Gastrocnemius medialis (tissue), 4 donors: ENCODE data around the gene KDM4C. TPM values are rescaled to one million over a fixed set of nuclear protein-coding genes. Genes with fewer than 3 reads are reported as not detected.

ENCODE experiments used
- ATAC-seq, 2 donors: fragments of 150-250 bp; one replicate each; pipeline ENCODE4 v1.9.1; 2016
- DNase-seq, 2 donors: peaks; one replicate each; pipeline ENCODE4 v3.0.0-alpha.2; 2019
- H3K27ac ChIP-seq, 4 donors: fragments of 200-600 bp; sonication (generic); 1 replicate in 1 of 4; 2 replicates in 3 of 4; pipeline ENCODE4 v1.5.1; 2016 to 2018; ENCODE audit warnings: mild to moderate bottlenecking in 2 of 4, moderate library complexity in 1 of 4
- H3K27me3 ChIP-seq, 3 donors: fragments of 200-600 bp; sonication (generic) in 2 of 3; 1 replicate in 1 of 3; 2 replicates in 2 of 3; pipeline versions ENCODE4 v1.5.1 to v1.6.0; 2016 to 2019; ENCODE audit warnings: mild to moderate bottlenecking in 1 of 3, moderate library complexity in 1 of 3
- H3K36me3 ChIP-seq, 2 donors: fragments of 200-600 bp; sonication (generic) in 1 of 2; one replicate each; pipeline ENCODE4 v1.5.1; 2017 to 2018
- H3K4me1 ChIP-seq, 2 donors: fragments of 200-600 bp; sonication (generic) in 1 of 2; one replicate each; pipeline ENCODE4 v1.5.1; 2016 to 2017; ENCODE audit warnings: mild to moderate bottlenecking in 2 of 2
- H3K4me3 ChIP-seq, 4 donors: fragments of 200-600 bp; sonication (generic) in 3 of 4; 1 replicate in 1 of 4; 2 replicates in 3 of 4; pipeline ENCODE4 v1.5.1; 2016 to 2019; ENCODE audit warnings: mild to moderate bottlenecking in 2 of 4
- H3K9me3 ChIP-seq, 3 donors: fragments of 200-600 bp; sonication (generic) in 2 of 3; 1 replicate in 1 of 3; 2 replicates in 2 of 3; pipeline ENCODE4 v1.5.1; 2016 to 2019
- POLR2A ChIP-seq, 2 donors: fragments of 450-650 bp; IDR thresholded peaks; one replicate each; pipeline ENCODE4 v1.6.1; 2017; ENCODE audit warnings: antibody characterized with exemption in 2 of 2, mild to moderate bottlenecking in 2 of 2, moderate library complexity in 2 of 2
- in situ Hi-C, 4 donors: fragments of 200-750 bp; cut with MboI; loops; one replicate each; pipeline versions ENCODE4 v1.15.0 to v1.8.0; 2017; ENCODE audit warnings: low sequenced_read_pairs in 4 of 4
- intact Hi-C: fragments of 100-400 bp; cut with DNase I; formaldehyde crosslinking; loops from one replicate; pipeline ENCODE4 v1.15.1; 2023; ENCODE audit warnings: low total_unique reads
- total RNA-seq, 4 donors: library from RNA; depleted of rRNA; stranded (reverse); fragments of >200 nt; gene quantifications; one replicate each; pipeline versions ENCODE4 v1.1.0 to v1.2.3, GENCODE V29; 2016
- TF ChIP-seq, protein P1 (sequence below), 5 experiments: fragments of 450-650 bp in 3 of 5; fragments of 200-600 bp in 2 of 5; sonication (generic) in 2 of 5; IDR thresholded peaks in 4 of 5; conservative IDR thresholded peaks in 1 of 5; 1 replicate in 4 of 5; 2 replicates in 1 of 5; pipeline ENCODE4 v1.5.1; 2016 to 2019; ENCODE audit warnings: antibody characterized with exemption in 5 of 5, mild to moderate bottlenecking in 3 of 5, moderate library complexity in 3 of 5

Gene KDM4C
- total RNA-seq, 4 donors from 2014 or later: 7.7 to 23.3 (median 10.0) TPM

DNA sequence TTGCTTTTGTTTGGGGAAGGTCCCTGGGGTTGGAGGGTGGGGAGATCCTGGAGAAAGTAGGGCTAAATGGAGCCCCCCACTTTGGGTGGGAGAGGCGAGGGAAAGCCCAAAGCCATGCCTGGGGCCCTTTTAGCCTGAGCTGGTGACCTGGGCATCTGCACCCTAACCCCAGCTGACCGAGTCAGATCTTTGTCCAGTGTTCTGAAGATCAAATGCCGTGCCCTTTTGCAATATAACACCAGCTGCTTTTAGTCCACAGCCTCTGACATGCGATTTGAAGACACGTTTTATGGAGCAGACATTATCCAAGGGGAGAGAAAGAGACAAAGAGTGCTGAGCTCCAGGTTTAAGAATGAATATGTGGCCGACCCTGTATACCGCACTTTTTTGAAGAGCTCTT, 416.5 kb downstream of the KDM4C start:
- intact Hi-C loops: loop anchor here (10.0 kb wide), 1 partner anchor 80 kb away; no protein-coding TSS in a partner anchor
- Histone ChIP-seq H3K4me3 (no peak overlapping the region), H3K27ac (peak overlapping the region in 3 of 4 donors; percentile 17 to 43 (median 22)), H3K27me3 (no peaks in the 10 kb centered on the region), H3K9me3 (no peaks in the 10 kb centered on the region), H3K4me1 (peaks cover 29 to 30% of the 10 kb centered on the region in 2 donors), H3K36me3 (no peaks in the 10 kb centered on the region)
- in situ Hi-C loops: no loop called here
- DNase-seq: no peak
- ATAC-seq: peak; percentile 56 to 80
- TF ChIP-seq, protein P1, sequence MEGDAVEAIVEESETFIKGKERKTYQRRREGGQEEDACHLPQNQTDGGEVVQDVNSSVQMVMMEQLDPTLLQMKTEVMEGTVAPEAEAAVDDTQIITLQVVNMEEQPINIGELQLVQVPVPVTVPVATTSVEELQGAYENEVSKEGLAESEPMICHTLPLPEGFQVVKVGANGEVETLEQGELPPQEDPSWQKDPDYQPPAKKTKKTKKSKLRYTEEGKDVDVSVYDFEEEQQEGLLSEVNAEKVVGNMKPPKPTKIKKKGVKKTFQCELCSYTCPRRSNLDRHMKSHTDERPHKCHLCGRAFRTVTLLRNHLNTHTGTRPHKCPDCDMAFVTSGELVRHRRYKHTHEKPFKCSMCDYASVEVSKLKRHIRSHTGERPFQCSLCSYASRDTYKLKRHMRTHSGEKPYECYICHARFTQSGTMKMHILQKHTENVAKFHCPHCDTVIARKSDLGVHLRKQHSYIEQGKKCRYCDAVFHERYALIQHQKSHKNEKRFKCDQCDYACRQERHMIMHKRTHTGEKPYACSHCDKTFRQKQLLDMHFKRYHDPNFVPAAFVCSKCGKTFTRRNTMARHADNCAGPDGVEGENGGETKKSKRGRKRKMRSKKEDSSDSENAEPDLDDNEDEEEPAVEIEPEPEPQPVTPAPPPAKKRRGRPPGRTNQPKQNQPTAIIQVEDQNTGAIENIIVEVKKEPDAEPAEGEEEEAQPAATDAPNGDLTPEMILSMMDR (IDR thresholded peaks at IDR 0.05 in 4 of 5, conservative IDR thresholded peaks at IDR 0.05 in 1 of 5): no peak

DNA sequence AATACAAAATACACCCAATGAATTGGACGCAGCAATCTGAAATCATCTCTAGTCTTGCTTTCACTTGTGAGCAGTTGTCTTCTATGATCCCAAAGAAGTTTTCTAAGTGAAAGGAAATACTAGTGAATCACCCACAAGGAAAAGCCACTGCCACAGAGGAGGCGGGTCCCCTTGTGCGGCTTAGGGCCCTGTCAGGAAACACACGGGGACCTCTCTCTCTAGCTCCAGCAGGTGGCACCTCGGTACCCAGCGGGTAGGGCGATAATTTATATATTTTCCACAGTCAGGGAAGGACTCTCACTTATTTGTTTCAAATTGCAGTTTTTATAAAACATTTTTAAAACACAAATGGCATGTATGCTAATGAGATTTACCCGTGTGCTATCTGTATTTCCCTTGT, 417.1 kb downstream of the KDM4C start:
- H3K9me3 ChIP-seq: no peaks in the 10 kb centered on the region
- ATAC-seq: no peak
- H3K36me3 ChIP-seq: no peaks in the 10 kb centered on the region
- in situ Hi-C loops: no loop called here
- no peak for TF ChIP-seq POLR2A (IDR thresholded peaks at IDR 0.05)
- TF ChIP-seq, protein P1 (IDR thresholded peaks at IDR 0.05 in 4 of 5, conservative IDR thresholded peaks at IDR 0.05 in 1 of 5): no peak
- no peak overlapping the region for H3K4me3 ChIP-seq
- H3K27me3 ChIP-seq: no peaks in the 10 kb centered on the region
- H3K27ac ChIP-seq: peak overlapping the region in 3 of 4 donors; percentile 17 to 43 (median 22)
- DNase-seq: no peak
- intact Hi-C loops: loop anchor here (10.0 kb wide), 1 partner anchor 80 kb away; no protein-coding TSS in a partner anchor
- peaks cover 25% of the 10 kb centered on the region in 2 donors for H3K4me1 ChIP-seq

DNA sequence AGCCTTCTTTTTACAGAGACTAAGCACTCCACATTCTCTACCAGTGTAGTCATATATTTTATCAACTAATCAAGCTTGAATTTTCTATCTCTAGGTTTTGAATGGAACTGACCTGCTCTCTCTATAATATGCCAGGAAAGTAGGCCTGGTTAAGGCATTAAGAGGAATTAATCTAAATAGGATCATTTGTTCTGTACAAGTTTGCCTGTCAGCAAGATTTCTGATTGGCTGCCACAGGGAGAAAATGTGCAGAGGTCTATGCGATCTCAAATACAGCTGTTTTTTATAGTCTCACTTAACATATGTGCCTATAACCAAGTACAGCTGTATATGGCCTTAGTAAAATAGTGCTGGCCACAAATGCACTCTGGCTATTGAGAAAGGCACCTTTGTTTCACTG, 418.8 kb downstream of the KDM4C start:
- intact Hi-C loops: loop anchor here (10.0 kb wide), 1 partner anchor 82 kb away; no protein-coding TSS in a partner anchor

DNA sequence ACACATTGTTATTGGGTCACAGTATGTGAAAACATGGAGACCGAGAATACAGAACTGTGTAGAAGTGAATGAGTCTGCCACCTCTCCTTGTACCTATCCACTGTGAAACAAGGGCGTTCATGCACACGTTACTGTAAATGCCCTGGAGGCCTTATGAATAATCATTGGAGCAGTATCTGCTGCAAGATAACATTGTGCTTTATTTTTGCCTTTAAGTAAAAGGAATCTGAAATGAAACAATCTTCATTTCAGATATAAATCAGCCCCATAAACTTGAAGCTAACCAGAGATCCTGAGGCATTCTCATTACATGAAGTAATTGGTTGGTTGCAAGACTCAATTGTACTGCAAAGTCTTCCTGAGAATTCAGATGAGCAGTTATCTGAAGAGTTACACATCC, 419.6 kb downstream of the KDM4C start:
- in situ Hi-C loops (no loop called here), intact Hi-C loops (loop anchor here (10.0 kb wide), 1 partner anchor 83 kb away; no protein-coding TSS in a partner anchor)
- peaks cover 20 to 22% of the 10 kb centered on the region in 2 donors for H3K4me1 ChIP-seq
- TF ChIP-seq, protein P1 (IDR thresholded peaks at IDR 0.05 in 4 of 5, conservative IDR thresholded peaks at IDR 0.05 in 1 of 5): no peak
- TF ChIP-seq POLR2A (IDR thresholded peaks at IDR 0.05): no peak
- H3K27ac ChIP-seq: no peak overlapping the region
- no peaks in the 10 kb centered on the region for H3K27me3 ChIP-seq
- H3K9me3 ChIP-seq: no peaks in the 10 kb centered on the region
- DNase-seq: no peak
- H3K4me3 ChIP-seq: no peak overlapping the region
- H3K36me3 ChIP-seq: no peaks in the 10 kb centered on the region
- no peak for ATAC-seq

More for the DNA sequence above, 418.8 kb downstream of the KDM4C start:
- no peak for DNase-seq
- no peak for ATAC-seq
- H3K27me3 ChIP-seq: no peaks in the 10 kb centered on the region
- no peaks in the 10 kb centered on the region for H3K36me3 ChIP-seq
- no peaks in the 10 kb centered on the region for H3K9me3 ChIP-seq
- H3K4me1 ChIP-seq: peaks cover 24 to 25% of the 10 kb centered on the region in 2 donors
- TF ChIP-seq POLR2A (IDR thresholded peaks at IDR 0.05): no peak
- TF ChIP-seq, protein P1 (IDR thresholded peaks at IDR 0.05 in 4 of 5, conservative IDR thresholded peaks at IDR 0.05 in 1 of 5): no peak
- no peak overlapping the region for H3K4me3 ChIP-seq
- in situ Hi-C loops: no loop called here
- no peak overlapping the region for H3K27ac ChIP-seq

DNA sequence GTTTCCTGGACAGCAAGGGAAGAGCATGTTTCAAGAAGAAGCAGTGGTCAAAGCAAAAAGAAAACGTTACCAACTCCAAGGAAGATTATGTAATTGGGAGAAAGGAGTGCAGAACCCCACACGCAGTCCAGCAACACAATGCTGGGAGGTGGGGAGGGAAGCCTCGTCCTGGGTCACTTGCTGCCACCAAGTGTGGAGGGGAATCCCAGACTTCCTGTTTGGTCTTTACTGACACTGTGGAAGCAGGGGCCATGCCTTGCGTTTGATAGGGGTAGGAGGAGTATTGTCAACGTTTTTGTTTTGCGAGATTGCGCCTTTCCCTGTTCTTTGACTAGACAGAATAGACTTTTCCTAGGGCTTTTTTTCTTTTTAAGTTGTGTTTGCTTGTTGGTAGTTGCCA, 421.0 kb downstream of the KDM4C start:
- in situ Hi-C loops (no loop called here), intact Hi-C loops (loop anchor here (10.0 kb wide), 1 partner anchor 84 kb away; no protein-coding TSS in a partner anchor)
- ATAC-seq (no peak), DNase-seq (no peak)
- Histone ChIP-seq H3K27ac (no peak overlapping the region), H3K4me1 (peaks cover 8 to 11% of the 10 kb centered on the region in 2 donors), H3K36me3 (no peaks in the 10 kb centered on the region), H3K27me3 (no peaks in the 10 kb centered on the region), H3K4me3 (no peak overlapping the region), H3K9me3 (no peaks in the 10 kb centered on the region)
- TF ChIP-seq, protein P1 (IDR thresholded peaks at IDR 0.05 in 4 of 5, conservative IDR thresholded peaks at IDR 0.05 in 1 of 5): no peak
- no peak for TF ChIP-seq POLR2A (IDR thresholded peaks at IDR 0.05)
